Common myeloid progenitor, CD34-positive (primary cell): ENCODE measurements around the gene CCDC148.

ENCODE experiments used
- CTCF ChIA-PET: fragments of 350-600 bp; sonication (Branson Sonifier 250); formaldehyde crosslinking; loops from one replicate; lab custom pipeline; 2021; ENCODE audit warnings: antibody characterized with exemption; lab: Charles Lee
- POLR2A ChIA-PET: fragments of 350-600 bp; sonication (Branson Sonifier 250); formaldehyde crosslinking; loops from one replicate; lab custom pipeline; 2021; ENCODE audit warnings: antibody characterized with exemption; lab: Charles Lee
- DNase-seq, 3 donors: peaks; one replicate each; pipeline versions ENCODE4 v3.0.0 to v3.0.0-alpha.2; 2013
- H3K27ac ChIP-seq, 2 experiments: 1 replicate in 1 of 2; 2 replicates in 1 of 2; pipeline ENCODE4 v1.7.0; 2013; ENCODE audit warnings: inconsistent platforms in 2 of 2, low read length in 2 of 2, mild to moderate bottlenecking in 2 of 2, low read depth in 1 of 2, moderate library complexity in 1 of 2; ENCODE audit not compliant: severe bottlenecking in 2 of 2, insufficient read depth in 1 of 2, poor library complexity in 1 of 2
- H3K27me3 ChIP-seq, 5 experiments: replicated peaks in 2 of 5; 1 replicate in 3 of 5; 2 replicates in 2 of 5; pipeline versions ENCODE4 v1.6.1 to v1.7.0; 2013; ENCODE audit warnings: low read length in 4 of 5, mild to moderate bottlenecking in 2 of 5, moderate library complexity in 2 of 5, inconsistent platforms in 1 of 5; ENCODE audit not compliant: insufficient read depth in 5 of 5, control insufficient read depth in 4 of 5
- H3K36me3 ChIP-seq, 4 experiments: 1 replicate in 2 of 4; 2 replicates in 2 of 4; pipeline versions ENCODE4 v1.6.1 to v1.7.0; 2013; ENCODE audit warnings: low read length in 3 of 4, control low read depth in 1 of 4, mild to moderate bottlenecking in 1 of 4; ENCODE audit not compliant: control insufficient read depth in 4 of 4, insufficient read depth in 4 of 4
- H3K4me1 ChIP-seq, 4 experiments: 1 replicate in 3 of 4; 2 replicates in 1 of 4; pipeline versions ENCODE4 v1.6.1 to v1.7.1; 2013; ENCODE audit warnings: low read length in 3 of 4, mild to moderate bottlenecking in 3 of 4, control low read depth in 1 of 4, inconsistent platforms in 1 of 4, moderate library complexity in 1 of 4; ENCODE audit not compliant: control insufficient read depth in 4 of 4, insufficient read depth in 4 of 4; ENCODE audit errors: control extremely low read depth in 1 of 4
- H3K4me3 ChIP-seq, 7 experiments: 1 replicate in 4 of 7; 2 replicates in 3 of 7; pipeline versions ENCODE4 v1.5.1 to v1.7.0; 2013; ENCODE audit warnings: mild to moderate bottlenecking in 7 of 7, low read length in 6 of 7, moderate library complexity in 6 of 7, inconsistent platforms in 2 of 7, low read depth in 2 of 7, control low read depth in 1 of 7; ENCODE audit not compliant: insufficient read depth in 4 of 7, control insufficient read depth in 1 of 7; ENCODE audit errors: extremely low read depth in 1 of 7
- H3K9me3 ChIP-seq, 5 experiments: 1 replicate in 4 of 5; 2 replicates in 1 of 5; pipeline versions ENCODE4 v1.6.1 to v1.7.1; 2013; ENCODE audit warnings: low read length in 4 of 5, mild to moderate bottlenecking in 2 of 5, inconsistent platforms in 1 of 5, low read depth in 1 of 5, moderate library complexity in 1 of 5; ENCODE audit not compliant: control insufficient read depth in 4 of 5, insufficient read depth in 2 of 5; ENCODE audit errors: control extremely low read depth in 1 of 5
- WGBS: methylation state at CpG from one replicate; pipeline ENCODE4 v1.1.5; 2013; ENCODE audit not compliant: insufficient coverage; 5-methylcytosine and 5-hydroxymethylcytosine counted together

CCDC148 gene

GRCh38 chr2:158187908-158188307 is 268.6 kb downstream of the CCDC148 start:
- Histone ChIP-seq H3K4me1 (peaks cover 0 to 7% (median 2%) of the 10 kb centered on the region in 4 experiments), H3K4me3 (no peak overlapping the region), H3K9me3 (no peaks in the 10 kb centered on the region), H3K27ac (no peak overlapping the region), H3K27me3 (no peaks in the 10 kb centered on the region), H3K36me3 (no peaks in the 10 kb centered on the region)
- WGBS, result 100% methylated on average over 1 of the region's 1 CpG
- no peak for DNase-seq
- ChIA-PET CTCF (interaction anchor here (1.1 to 2.5 kb wide), 3 partner anchors 8 to 146 kb away, joined by 3 to 11 read pairs (median 3); no protein-coding TSS in a partner anchor), POLR2A (no interaction called here)

- CTCF ChIA-PET, result interaction anchor here (1.2 kb wide), 1 partner anchor 9 kb away, joined by 3 read pairs; no protein-coding TSS in a partner anchor
- H3K4me3 ChIP-seq, result no peak overlapping the region
Observed at GRCh38 chr2:158184556-158185343, 271.8 kb downstream of the CCDC148 start.

GRCh38 chr2:158184001-158184400 is 272.6 kb downstream of the CCDC148 start:
- DNase-seq, result no peak
- CTCF ChIA-PET, result no interaction called here
- Histone ChIP-seq H3K27me3 (no peaks in the 10 kb centered on the region), H3K36me3 (no peaks in the 10 kb centered on the region), H3K9me3 (no peaks in the 10 kb centered on the region), H3K27ac (no peak overlapping the region), H3K4me1 (no peaks in the 10 kb centered on the region), H3K4me3 (no peak overlapping the region)
- WGBS, result 89% methylated on average over 1 of the region's 1 CpG
- POLR2A ChIA-PET, result interaction anchor here (0.6 kb wide), 1 partner anchor 602 kb away, joined by 3 read pairs; no protein-coding TSS in a partner anchor

More at GRCh38 chr2:158184556-158185343, 271.8 kb downstream of the CCDC148 start:
- H3K27me3 ChIP-seq, result no peaks in the 10 kb centered on the region
- DNase-seq, result no peak
- POLR2A ChIA-PET, result no interaction called here
- no peak overlapping the region for H3K27ac ChIP-seq
- WGBS, result 100% methylated on average over 2 of the region's 3 CpGs
- H3K36me3 ChIP-seq, result no peaks in the 10 kb centered on the region
- no peaks in the 10 kb centered on the region for H3K4me1 ChIP-seq
- no peaks in the 10 kb centered on the region for H3K9me3 ChIP-seq

GRCh38 chr2:158182676-158183295 is 273.8 kb downstream of the CCDC148 start:
- WGBS, result 93% methylated on average over 3 of the region's 3 CpGs
- H3K27ac ChIP-seq, result no peak overlapping the region
- DNase-seq, result no peak
- H3K9me3 ChIP-seq, result no peaks in the 10 kb centered on the region
- no peaks in the 10 kb centered on the region for H3K27me3 ChIP-seq
- CTCF ChIA-PET, result interaction anchor here (0.9 kb wide), 1 partner anchor 13 kb away, joined by 3 read pairs; no protein-coding TSS in a partner anchor
- no peaks in the 10 kb centered on the region for H3K36me3 ChIP-seq
- POLR2A ChIA-PET, result no interaction called here
- peaks cover 3 to 10% (median 4%) of the 10 kb centered on the region in 4 experiments for H3K4me1 ChIP-seq
- no peak overlapping the region for H3K4me3 ChIP-seq

GRCh38 chr2:158181171-158181570 is 275.4 kb downstream of the CCDC148 start:
- peaks cover 3 to 16% (median 4%) of the 10 kb centered on the region in 4 experiments for H3K4me1 ChIP-seq
- DNase-seq, result no peak
- ChIA-PET POLR2A (no interaction called here), CTCF (interaction anchor here (1.1 to 3.3 kb wide), 5 partner anchors 8 to 573 kb away, joined by 3 to 33 read pairs (median 11); no protein-coding TSS in a partner anchor)
- no peak overlapping the region for H3K27ac ChIP-seq
- H3K27me3 ChIP-seq, result no peaks in the 10 kb centered on the region
- no peak overlapping the region for H3K4me3 ChIP-seq
- H3K9me3 ChIP-seq, result no peaks in the 10 kb centered on the region
- H3K36me3 ChIP-seq, result no peaks in the 10 kb centered on the region
- 100% methylated on average over 2 of the region's 2 CpGs for WGBS

GRCh38 chr2:158179660-158180059 is 276.9 kb downstream of the CCDC148 start:
- no peak overlapping the region for H3K27ac ChIP-seq
- no peaks in the 10 kb centered on the region for H3K27me3 ChIP-seq
- no peaks in the 10 kb centered on the region for H3K9me3 ChIP-seq
- no peaks in the 10 kb centered on the region for H3K36me3 ChIP-seq
- DNase-seq, result peak; percentile 54 to 75 (median 73)
- WGBS, result 0% methylated on average over 1 of the region's 2 CpGs
- H3K4me1 ChIP-seq, result peaks cover 3 to 16% (median 4%) of the 10 kb centered on the region in 4 experiments
- CTCF ChIA-PET, result interaction anchor here (0.7 to 3.3 kb wide), 30 partner anchors 9 to 577 kb away, joined by 3 to 33 read pairs (median 4); partner anchors contain the start of genes CCDC148 and PKP4
- no peak overlapping the region for H3K4me3 ChIP-seq
- POLR2A ChIA-PET, result no interaction called here
